ENCODE results near the gene RABAC1. TPM values are rescaled to one million over a fixed set of nuclear protein-coding genes. Genes with fewer than 3 reads are reported as not detected.
A peak's percentile ranks its signal among the peaks of the same experiment; 100 is the strongest.

The RABAC1 gene
- total RNA-seq: 146 TPM
- polyA plus RNA-seq (ENCODE audit: insufficient read depth, low read depth, low replicate concordance): 333 TPM
- long read RNA-seq, donor 1, transcript RABAC1-201 (5 exons, 821 nt): major isoform, 51 of 75 reads
- long read RNA-seq, donor 1, partial matches to known transcripts: 16 of 75 reads
- long read RNA-seq, donor 1, other reads (novel, unspliced or antisense): 0 of 75 reads
- long read RNA-seq, donor 2, transcript RABAC1-201 (5 exons, 821 nt): major isoform, 75 of 88 reads
- long read RNA-seq, donor 2, partial matches to known transcripts: 0 of 88 reads
- long read RNA-seq, donor 2, other reads (novel, unspliced or antisense): 7 of 88 reads
- long read RNA-seq, donor 3, transcript RABAC1-204 (1 exons, 662 nt): minor isoform, 8 of 91 reads
- long read RNA-seq, donor 3, transcript RABAC1-201 (5 exons, 821 nt): major isoform, 70 of 91 reads
- long read RNA-seq, donor 3, partial matches to known transcripts: 5 of 91 reads
- long read RNA-seq, donor 3, other reads (novel, unspliced or antisense): 5 of 91 reads
- long read RNA-seq, donor 4, transcript RABAC1-201 (5 exons, 821 nt): major isoform, 55 of 60 reads
- long read RNA-seq, donor 4, partial matches to known transcripts: 0 of 60 reads
- long read RNA-seq, donor 4, other reads (novel, unspliced or antisense): 0 of 60 reads
- long read RNA-seq, donor 5, partial matches to known transcripts: 0 of 4 reads
- long read RNA-seq, donor 5, other reads (novel, unspliced or antisense): 0 of 4 reads
- long read RNA-seq, donor 6, transcript RABAC1-202 (2 exons, 725 nt): minor isoform, 5 of 141 reads
- long read RNA-seq, donor 6, transcript RABAC1-201 (5 exons, 821 nt): major isoform, 101 of 141 reads
- long read RNA-seq, donor 6, transcript RABAC1-204 (1 exons, 662 nt): minor isoform, 10 of 141 reads
- long read RNA-seq, donor 6, partial matches to known transcripts: 12 of 141 reads
- long read RNA-seq, donor 6, other reads (novel, unspliced or antisense): 7 of 141 reads
- long read RNA-seq, donor 7, transcript RABAC1-201 (5 exons, 821 nt): major isoform, 109 of 151 reads
- long read RNA-seq, donor 7, transcript RABAC1-204 (1 exons, 662 nt): minor isoform, 22 of 151 reads
- long read RNA-seq, donor 7, partial matches to known transcripts: 8 of 151 reads
- long read RNA-seq, donor 7, other reads (novel, unspliced or antisense): 6 of 151 reads
- long read RNA-seq, donor 8, transcript RABAC1-201 (5 exons, 821 nt): major isoform, 63 of 69 reads
- long read RNA-seq, donor 8, partial matches to known transcripts: 0 of 69 reads
- long read RNA-seq, donor 8, other reads (novel, unspliced or antisense): 0 of 69 reads
- long read RNA-seq, donor 9, transcript RABAC1-201 (5 exons, 821 nt): major isoform, 35 of 51 reads
- long read RNA-seq, donor 9, partial matches to known transcripts: 11 of 51 reads
- long read RNA-seq, donor 9, other reads (novel, unspliced or antisense): 0 of 51 reads
- long read RNA-seq, donor 10, transcript RABAC1-204 (1 exons, 662 nt): minor isoform, 8 of 60 reads
- long read RNA-seq, donor 10, transcript RABAC1-202 (2 exons, 725 nt): minor isoform, 5 of 60 reads
- long read RNA-seq, donor 10, transcript RABAC1-201 (5 exons, 821 nt): major isoform, 38 of 60 reads
- long read RNA-seq, donor 10, partial matches to known transcripts: 8 of 60 reads
- long read RNA-seq, donor 10, other reads (novel, unspliced or antisense): 0 of 60 reads

DNA sequence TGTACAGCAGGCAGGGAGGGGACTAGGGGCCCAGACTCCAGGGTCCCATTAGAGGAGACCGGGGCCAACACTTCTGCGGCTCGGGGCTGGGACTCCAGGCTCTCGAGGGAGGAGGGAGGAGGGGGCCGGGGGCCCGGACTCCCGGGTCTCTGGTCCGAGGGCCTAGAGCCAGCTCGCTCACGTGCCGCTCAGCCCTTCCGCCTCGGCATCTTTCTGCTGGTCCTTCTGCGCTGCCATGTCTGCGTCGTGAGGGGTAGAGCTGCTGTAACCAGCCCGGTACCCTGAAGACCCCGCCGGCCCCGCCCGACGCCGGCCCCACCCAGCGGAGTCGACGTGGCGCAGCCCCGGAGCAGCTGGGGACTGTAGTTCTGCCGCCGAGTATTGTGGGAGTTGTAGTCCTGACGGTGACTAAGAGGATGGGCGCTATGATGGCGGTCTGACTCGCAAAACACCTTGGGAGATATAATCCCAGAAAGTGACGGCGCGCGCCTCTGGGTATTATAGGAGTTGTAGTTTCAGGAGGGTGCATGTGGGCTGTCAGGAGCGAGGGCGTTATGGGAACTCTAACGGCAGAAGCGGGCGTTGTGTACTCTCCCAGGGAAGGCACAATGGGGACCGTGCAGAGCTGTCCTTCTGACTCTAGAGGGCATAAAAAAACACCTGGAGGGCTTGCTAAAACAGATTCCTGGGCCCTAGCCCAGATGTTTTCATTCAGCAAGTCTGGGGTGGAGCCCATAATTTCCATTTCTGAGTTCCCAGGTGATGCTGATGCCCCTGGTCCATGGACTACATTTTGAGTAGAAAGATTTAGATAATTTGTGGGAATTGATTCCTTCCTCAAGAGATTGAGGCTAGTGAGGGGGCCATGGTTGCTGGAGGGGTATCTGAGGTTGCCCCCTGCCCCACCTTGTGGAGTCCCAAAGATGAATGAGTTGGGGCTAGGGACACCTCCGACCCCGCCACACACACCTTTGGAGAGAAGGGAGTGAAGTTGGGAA is at the start of gene RABAC1:
RABAC1 (minus strand) TSS at position 266 of the 998 bp plus-strand sequence; CDS start at position 237, 29 bp downstream.
- TF ChIP-seq, protein P1, sequence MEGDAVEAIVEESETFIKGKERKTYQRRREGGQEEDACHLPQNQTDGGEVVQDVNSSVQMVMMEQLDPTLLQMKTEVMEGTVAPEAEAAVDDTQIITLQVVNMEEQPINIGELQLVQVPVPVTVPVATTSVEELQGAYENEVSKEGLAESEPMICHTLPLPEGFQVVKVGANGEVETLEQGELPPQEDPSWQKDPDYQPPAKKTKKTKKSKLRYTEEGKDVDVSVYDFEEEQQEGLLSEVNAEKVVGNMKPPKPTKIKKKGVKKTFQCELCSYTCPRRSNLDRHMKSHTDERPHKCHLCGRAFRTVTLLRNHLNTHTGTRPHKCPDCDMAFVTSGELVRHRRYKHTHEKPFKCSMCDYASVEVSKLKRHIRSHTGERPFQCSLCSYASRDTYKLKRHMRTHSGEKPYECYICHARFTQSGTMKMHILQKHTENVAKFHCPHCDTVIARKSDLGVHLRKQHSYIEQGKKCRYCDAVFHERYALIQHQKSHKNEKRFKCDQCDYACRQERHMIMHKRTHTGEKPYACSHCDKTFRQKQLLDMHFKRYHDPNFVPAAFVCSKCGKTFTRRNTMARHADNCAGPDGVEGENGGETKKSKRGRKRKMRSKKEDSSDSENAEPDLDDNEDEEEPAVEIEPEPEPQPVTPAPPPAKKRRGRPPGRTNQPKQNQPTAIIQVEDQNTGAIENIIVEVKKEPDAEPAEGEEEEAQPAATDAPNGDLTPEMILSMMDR (IDR thresholded peaks at IDR 0.05; ENCODE audit: borderline replicate concordance, extremely low read depth, insufficient read depth): no peak
- H3K9ac ChIP-seq (ENCODE audit: low read length in 3 of 3): peak within 1 kb of the TSS; percentile 65 to 83 (median 75)
- H3K9me3 ChIP-seq (ENCODE audit: control insufficient read depth in 2 of 3, insufficient read depth in 1 of 3, low read length in 3 of 3): no peaks in the 10 kb centered on the region
- H3K27ac ChIP-seq (ENCODE audit: low read depth in 2 of 2, low read length in 2 of 2): peak within 1 kb of the TSS; percentile 79 to 86
- H3K4me1 ChIP-seq (ENCODE audit: control insufficient read depth in 2 of 3, insufficient read depth in 2 of 3, low read depth in 1 of 3, low read length in 3 of 3): peaks cover 0 to 15% (median 4%) of the 10 kb centered on the region in 3 donors
- H3K4me3 ChIP-seq (ENCODE audit: low read length in 3 of 3): peak within 1 kb of the TSS; percentile 69 to 84 (median 80)
- intact Hi-C loops (cut with DNase I): no loop called here
- peaks cover 0 to 6% (median 3%) of the 10 kb centered on the region in 3 donors for H3K36me3 ChIP-seq (ENCODE audit: control insufficient read depth in 2 of 3, insufficient read depth in 3 of 3, low read length in 3 of 3)
- DNase-seq: peak; percentile 94 to 97 (median 95)
- no peaks in the 10 kb centered on the region for H3K27me3 ChIP-seq (ENCODE audit: control insufficient read depth, insufficient read depth, low read length)
- FAIRE-seq: no peak

GRCh38 chr19:42006569-42006968 is 47.4 kb upstream of the RABAC1 start:
- no peak overlapping the region for H3K9ac ChIP-seq (ENCODE audit: low read length in 3 of 3)
- DNase-seq: no peak
- no peak for FAIRE-seq
- no peaks in the 10 kb centered on the region for H3K4me1 ChIP-seq (ENCODE audit: control insufficient read depth in 2 of 3, insufficient read depth in 2 of 3, low read depth in 1 of 3, low read length in 3 of 3)
- intact Hi-C loops (cut with DNase I): no loop called here
- TF ChIP-seq, protein P1 (IDR thresholded peaks at IDR 0.05; ENCODE audit: borderline replicate concordance, extremely low read depth, insufficient read depth): no peak
- no peak overlapping the region for H3K4me3 ChIP-seq (ENCODE audit: low read length in 3 of 3)
- no peaks in the 10 kb centered on the region for H3K9me3 ChIP-seq (ENCODE audit: control insufficient read depth in 2 of 3, insufficient read depth in 1 of 3, low read length in 3 of 3)
- H3K36me3 ChIP-seq (ENCODE audit: control insufficient read depth in 2 of 3, insufficient read depth in 3 of 3, low read length in 3 of 3): no peaks in the 10 kb centered on the region
- no peak overlapping the region for H3K27ac ChIP-seq (ENCODE audit: low read depth in 2 of 2, low read length in 2 of 2)
- no peaks in the 10 kb centered on the region for H3K27me3 ChIP-seq (ENCODE audit: control insufficient read depth, insufficient read depth, low read length)

Data from kidney (tissue), 22 donors.